GM18505 (cell line): ENCODE measurements around the gene MRPL1.
A peak's percentile ranks its signal among the peaks of the same experiment; 100 is the strongest.

Experiments used
- ATAC-seq: cut with Tn5 transposase; IDR thresholded peaks from one replicate; pipeline ENCODE4 v1.9.1; 2021; ENCODE audit not compliant: unreplicated experiment
- POLR2A ChIP-seq: IDR thresholded peaks from 4 replicates; pipeline ENCODE4 v1.6.1; 2011; ENCODE audit warnings: borderline replicate concordance; ENCODE audit not compliant: insufficient read depth, insufficient read length; ENCODE audit errors: extremely low read depth

The MRPL1 gene

DNA sequence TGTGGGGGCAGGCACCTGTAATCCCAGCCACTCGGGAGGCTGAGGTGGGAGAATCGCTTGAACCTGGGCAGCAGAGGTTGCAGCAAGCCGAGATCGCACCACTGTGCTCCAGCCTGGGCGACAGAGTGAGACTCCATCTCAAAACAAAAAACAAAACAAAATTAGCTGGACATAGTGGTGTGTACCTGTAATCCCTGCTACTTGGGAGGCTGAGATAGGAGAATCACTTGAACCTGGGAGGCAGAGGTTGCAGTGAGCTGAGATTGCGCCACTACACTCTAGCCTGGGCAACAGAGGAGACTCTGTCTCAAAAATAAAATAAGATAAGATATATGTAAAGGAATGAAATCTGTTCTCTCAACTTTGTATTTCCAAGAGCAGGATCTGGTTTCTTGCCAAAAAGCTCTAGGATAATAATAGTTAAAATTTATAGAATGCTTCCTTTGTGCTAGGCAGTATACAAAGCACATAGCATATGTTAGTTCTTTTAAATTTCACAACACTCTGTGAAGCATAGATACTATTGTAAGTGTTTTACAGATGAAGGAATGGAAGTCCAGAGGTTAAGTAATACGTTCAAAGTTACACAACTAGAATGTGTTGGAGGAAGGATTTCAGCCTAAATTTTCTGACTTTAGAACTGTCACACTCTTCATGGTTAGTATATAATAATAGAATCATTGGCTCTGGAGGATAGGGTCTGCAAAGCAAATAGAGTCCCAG, 10.3 kb downstream of the MRPL1 start:
- no peak for ATAC-seq
- no peak for TF ChIP-seq POLR2A

DNA sequence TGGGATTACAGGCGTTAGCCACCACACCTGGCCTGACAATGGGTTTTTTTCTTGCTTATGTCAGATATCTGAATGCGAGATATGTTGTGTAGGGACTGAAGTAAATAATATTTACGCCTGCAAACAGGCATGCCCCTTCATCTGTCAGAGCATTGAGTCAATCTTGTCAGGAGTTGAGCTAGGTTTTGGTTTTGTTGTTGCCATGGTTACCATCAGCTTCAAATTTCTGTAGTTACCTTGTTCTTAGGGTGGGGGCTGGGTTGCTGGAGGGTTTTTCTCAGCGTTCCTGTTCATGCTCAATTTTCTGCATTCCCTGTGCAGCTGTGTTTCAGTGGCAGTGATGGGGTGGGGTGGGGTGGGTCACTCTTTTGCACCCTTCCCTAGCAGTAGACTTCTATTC, 14.5 kb downstream of the MRPL1 start:
- no peak for ATAC-seq
- TF ChIP-seq POLR2A: no peak

- TF ChIP-seq POLR2A: no peak
- no peak for ATAC-seq
Measured at GRCh38 chr4:77877771-77878565, 15.3 kb downstream of the MRPL1 start.

DNA sequence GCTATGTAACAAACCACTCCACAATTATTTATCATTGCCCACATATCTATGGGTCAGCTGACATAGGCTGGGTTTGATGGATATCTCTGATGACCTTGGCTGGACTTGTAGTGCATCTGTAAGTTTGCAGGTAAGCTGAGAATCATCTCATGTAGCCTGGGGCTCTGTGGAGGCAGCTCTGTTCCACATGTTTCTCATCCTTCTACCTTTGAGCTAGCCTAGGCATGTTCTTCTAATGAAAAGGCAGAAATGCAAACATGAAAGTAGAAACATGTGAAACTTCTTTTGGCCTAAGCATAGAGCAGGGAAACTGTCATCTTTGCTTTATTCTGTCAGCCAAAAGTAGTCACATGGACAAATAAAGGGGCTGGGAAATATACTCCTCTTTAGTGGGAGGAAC, 18.2 kb downstream of the MRPL1 start:
- ATAC-seq: no peak
- no peak for TF ChIP-seq POLR2A

GRCh38 chr4:77881460-77882295, 19.0 kb downstream of the MRPL1 start:
- no peak for TF ChIP-seq POLR2A
- no peak for ATAC-seq

DNA sequence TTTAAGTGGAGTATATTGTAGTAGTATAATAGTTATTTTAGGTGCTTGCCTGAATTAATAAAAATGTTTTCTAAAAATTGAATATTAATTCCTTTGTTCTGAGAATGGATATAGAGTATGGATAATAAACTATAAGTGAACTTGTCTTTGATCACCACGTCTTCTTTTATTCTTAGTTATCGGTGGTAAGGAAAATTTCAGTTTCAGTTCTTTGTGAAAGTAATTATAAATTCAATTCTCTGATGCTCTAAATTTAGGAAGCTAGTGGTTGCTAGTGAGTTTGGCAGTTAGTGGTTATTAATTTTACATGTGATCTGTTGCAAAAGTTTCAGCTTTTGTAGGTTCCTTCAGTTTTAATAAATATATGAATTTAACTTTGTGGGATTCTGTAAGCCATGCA, 30.8 kb downstream of the MRPL1 start:
- ATAC-seq: no peak
- TF ChIP-seq POLR2A: no peak

GRCh38 chr4:77899607-77900006, 37.0 kb downstream of the MRPL1 start:
- ATAC-seq: no peak
- no peak for TF ChIP-seq POLR2A

DNA sequence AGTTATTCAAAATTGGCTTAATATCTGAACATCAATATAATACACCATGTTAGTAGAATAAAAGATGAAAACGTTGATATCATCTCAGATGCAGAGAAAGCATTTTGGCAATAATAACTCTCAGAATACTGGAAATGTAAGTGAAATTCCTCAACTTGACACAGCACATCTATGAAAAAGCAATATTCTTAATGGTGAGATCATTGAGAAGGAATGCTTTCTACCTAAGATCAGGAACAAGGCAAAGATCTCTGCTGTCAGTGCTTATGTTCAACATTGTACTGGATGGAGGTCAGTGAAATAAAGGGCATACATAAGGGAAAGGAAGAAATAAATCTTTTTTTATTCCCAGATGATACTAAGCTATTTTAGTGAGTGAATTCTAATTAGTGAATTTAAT, 40.6 kb downstream of the MRPL1 start:
- no peak for TF ChIP-seq POLR2A
- ATAC-seq: no peak

- TF ChIP-seq POLR2A: no peak
- no peak for ATAC-seq
Measured at GRCh38 chr4:77905651-77906263, 43.1 kb downstream of the MRPL1 start.

DNA sequence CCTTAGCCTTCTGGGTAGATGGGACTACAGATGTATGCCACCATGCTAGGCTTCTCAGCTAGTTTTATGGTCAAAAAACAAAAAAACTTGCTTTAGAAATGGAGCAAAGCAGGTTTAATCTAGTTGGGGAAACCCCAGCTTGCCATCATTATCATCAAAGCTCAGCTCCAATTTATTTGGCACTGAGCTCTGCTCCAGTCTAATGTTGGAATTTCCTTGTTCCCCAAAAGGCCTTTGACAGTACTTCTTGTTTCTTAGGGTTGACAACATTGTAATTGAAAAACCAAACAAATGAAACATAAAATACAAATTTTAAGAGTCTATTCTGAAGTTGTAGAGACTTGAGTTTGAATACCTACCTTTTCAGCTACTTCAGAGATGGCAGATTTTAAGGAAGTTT, 48.0 kb downstream of the MRPL1 start:
- no peak for ATAC-seq
- TF ChIP-seq POLR2A: no peak

DNA sequence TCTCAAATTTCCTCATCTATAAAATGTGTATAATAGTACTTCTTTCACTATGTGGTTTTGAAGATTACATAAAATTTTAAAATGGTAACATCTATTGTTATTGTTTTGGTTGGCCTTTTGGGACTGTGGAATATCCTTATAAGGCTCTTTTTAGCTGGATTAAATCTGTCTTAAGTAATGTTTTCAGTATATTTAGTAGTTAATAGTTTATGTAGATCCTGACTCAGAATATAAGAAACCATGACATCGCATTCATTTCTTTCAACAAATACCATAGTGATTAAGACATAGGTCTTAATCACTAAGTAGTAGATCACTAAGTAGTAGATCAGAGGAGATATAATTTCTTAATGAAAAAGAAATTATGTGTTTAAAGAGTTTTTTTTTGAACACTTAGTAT, 48.5 kb downstream of the MRPL1 start:
- no peak for ATAC-seq
- TF ChIP-seq POLR2A: no peak

- no peak for TF ChIP-seq POLR2A
- peak; percentile 81 for ATAC-seq
Measured at GRCh38 chr4:77911842-77912450, 49.3 kb downstream of the MRPL1 start.

GRCh38 chr4:77913348-77913747, 50.7 kb downstream of the MRPL1 start:
- no peak for ATAC-seq
- no peak for TF ChIP-seq POLR2A
